GM12878 (cell line): ENCODE results near the gene SLC25A43. TPM values are rescaled to one million over a fixed set of nuclear protein-coding genes. Genes with fewer than 3 reads are reported as not detected.

Source experiments
- CREM ChIP-seq: IDR thresholded peaks from 2 replicates; pipeline ENCODE4 v1.6.1; 2014; ENCODE audit warnings: antibody characterized with exemption, low read depth
- JUNB ChIP-seq: IDR thresholded peaks from 2 replicates; pipeline ENCODE4 v1.6.1; 2016; ENCODE audit warnings: antibody characterized with exemption, mild to moderate bottlenecking
- PAX8 ChIP-seq: fragments of 450-650 bp; IDR thresholded peaks from 2 replicates; pipeline ENCODE4 v1.6.1; 2017; ENCODE audit warnings: mild to moderate bottlenecking, moderate library complexity
- RBBP5 ChIP-seq: fragments of 200-600 bp; sonication (generic); conservative IDR thresholded peaks from 2 replicates; pipeline ENCODE4 v1.6.1; 2016
- RFX5 ChIP-seq: IDR thresholded peaks from 2 replicates; pipeline ENCODE4 v1.6.1; 2011; ENCODE audit warnings: low read depth, low read length, improper control_type of control experiment
- TCF3 ChIP-seq: IDR thresholded peaks from 2 replicates; pipeline ENCODE4 v1.6.1; 2012; ENCODE audit warnings: low read depth, mild to moderate bottlenecking, low read length, borderline replicate concordance; ENCODE audit not compliant: insufficient read depth
- polyA plus RNA-seq, 11 experiments: library from polyadenylated mRNA; depleted of rRNA in 4 of 11; unstranded in 6 of 11; stranded (reverse) in 5 of 11; fragments of >200 nt; fragmentation: Nextera tagmentation in 4 of 11; fragmentation: Illumina TruSeq in 1 of 11; extraction: Ambion mirVana in 4 of 11; extraction: Trizol in 1 of 11; gene quantifications; 1 replicate in 1 of 11; 2 replicates in 10 of 11; pipeline versions ENCODE4 v1.2.1 to v1.2.3, GENCODE V29; 2011 to 2016; ENCODE audit warnings: inconsistent platforms in 2 of 11, missing spikeins in 2 of 11, low read depth in 1 of 11
- total RNA-seq, 4 experiments: library from RNA; depleted of rRNA in 3 of 4; stranded (reverse); fragments of >200 nt in 3 of 4; fragmentation: Illumina TruSeq in 1 of 4; extraction: Trizol in 1 of 4; gene quantifications; 2 replicates each; pipeline versions ENCODE4 v1.2.1 to v1.2.3, GENCODE V29; 2013 to 2021
- TF ChIP-seq, protein P1 (sequence below): IDR thresholded peaks from 2 replicates; pipeline ENCODE4 v1.6.1; 2012; ENCODE audit warnings: improper control_type of control experiment, low read depth, low read length; ENCODE audit not compliant: insufficient replicate concordance
- TF ChIP-seq, protein P2 (sequence below): IDR thresholded peaks from 2 replicates; pipeline ENCODE4 v1.6.1; 2011; ENCODE audit warnings: low read depth, low read length, improper control_type of control experiment, borderline replicate concordance
- TF ChIP-seq, protein P3 (sequence below): IDR thresholded peaks from 2 replicates; pipeline ENCODE4 v1.6.1; 2011; ENCODE audit warnings: mild to moderate bottlenecking, low read depth, low read length, moderate library complexity; ENCODE audit not compliant: insufficient replicate concordance
- TF ChIP-seq, protein P4 (sequence below): fragments of 450-650 bp; formaldehyde crosslinking; IDR thresholded peaks from 2 replicates; pipeline ENCODE4 v1.4.0; 2020; ENCODE audit warnings: mild to moderate bottlenecking, moderate library complexity

The SLC25A43 gene
- total and polyA plus RNA-seq, 10 of the 15 experiments (the other 5 are each of a cell fraction or from before 2014, with no cell fraction given): 2.5 to 13.5 (median 6.8) TPM

DNA sequence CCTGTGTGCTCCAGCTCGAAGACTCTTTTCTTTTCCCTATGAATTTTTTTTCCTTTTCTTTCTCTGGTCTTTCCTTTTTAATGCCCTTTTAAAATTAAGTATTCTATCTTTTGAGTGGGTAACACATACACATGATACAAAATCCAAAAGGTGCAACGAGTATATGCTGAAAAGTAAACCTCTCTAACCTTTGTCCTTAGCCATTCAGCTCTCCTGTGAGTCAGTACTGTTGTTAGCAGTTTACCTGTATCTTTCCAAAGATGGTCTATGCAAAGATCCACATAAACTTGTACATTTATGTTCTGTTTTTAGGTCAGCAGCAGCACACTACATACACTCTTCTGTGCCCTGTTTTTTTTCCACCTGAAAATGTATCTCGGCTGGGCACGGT lies 28.7 kb downstream of the SLC25A43 start (continued):
- TF ChIP-seq, protein P1, sequence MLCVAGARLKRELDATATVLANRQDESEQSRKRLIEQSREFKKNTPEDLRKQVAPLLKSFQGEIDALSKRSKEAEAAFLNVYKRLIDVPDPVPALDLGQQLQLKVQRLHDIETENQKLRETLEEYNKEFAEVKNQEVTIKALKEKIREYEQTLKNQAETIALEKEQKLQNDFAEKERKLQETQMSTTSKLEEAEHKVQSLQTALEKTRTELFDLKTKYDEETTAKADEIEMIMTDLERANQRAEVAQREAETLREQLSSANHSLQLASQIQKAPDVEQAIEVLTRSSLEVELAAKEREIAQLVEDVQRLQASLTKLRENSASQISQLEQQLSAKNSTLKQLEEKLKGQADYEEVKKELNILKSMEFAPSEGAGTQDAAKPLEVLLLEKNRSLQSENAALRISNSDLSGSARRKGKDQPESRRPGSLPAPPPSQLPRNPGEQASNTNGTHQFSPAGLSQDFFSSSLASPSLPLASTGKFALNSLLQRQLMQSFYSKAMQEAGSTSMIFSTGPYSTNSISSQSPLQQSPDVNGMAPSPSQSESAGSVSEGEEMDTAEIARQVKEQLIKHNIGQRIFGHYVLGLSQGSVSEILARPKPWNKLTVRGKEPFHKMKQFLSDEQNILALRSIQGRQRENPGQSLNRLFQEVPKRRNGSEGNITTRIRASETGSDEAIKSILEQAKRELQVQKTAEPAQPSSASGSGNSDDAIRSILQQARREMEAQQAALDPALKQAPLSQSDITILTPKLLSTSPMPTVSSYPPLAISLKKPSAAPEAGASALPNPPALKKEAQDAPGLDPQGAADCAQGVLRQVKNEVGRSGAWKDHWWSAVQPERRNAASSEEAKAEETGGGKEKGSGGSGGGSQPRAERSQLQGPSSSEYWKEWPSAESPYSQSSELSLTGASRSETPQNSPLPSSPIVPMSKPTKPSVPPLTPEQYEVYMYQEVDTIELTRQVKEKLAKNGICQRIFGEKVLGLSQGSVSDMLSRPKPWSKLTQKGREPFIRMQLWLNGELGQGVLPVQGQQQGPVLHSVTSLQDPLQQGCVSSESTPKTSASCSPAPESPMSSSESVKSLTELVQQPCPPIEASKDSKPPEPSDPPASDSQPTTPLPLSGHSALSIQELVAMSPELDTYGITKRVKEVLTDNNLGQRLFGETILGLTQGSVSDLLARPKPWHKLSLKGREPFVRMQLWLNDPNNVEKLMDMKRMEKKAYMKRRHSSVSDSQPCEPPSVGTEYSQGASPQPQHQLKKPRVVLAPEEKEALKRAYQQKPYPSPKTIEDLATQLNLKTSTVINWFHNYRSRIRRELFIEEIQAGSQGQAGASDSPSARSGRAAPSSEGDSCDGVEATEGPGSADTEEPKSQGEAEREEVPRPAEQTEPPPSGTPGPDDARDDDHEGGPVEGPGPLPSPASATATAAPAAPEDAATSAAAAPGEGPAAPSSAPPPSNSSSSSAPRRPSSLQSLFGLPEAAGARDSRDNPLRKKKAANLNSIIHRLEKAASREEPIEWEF: no peak
- TF ChIP-seq CREM (no peak), RBBP5 (no peak), JUNB (no peak), RFX5 (no peak), PAX8 (no peak), TCF3 (no peak)
- TF ChIP-seq, protein P2, sequence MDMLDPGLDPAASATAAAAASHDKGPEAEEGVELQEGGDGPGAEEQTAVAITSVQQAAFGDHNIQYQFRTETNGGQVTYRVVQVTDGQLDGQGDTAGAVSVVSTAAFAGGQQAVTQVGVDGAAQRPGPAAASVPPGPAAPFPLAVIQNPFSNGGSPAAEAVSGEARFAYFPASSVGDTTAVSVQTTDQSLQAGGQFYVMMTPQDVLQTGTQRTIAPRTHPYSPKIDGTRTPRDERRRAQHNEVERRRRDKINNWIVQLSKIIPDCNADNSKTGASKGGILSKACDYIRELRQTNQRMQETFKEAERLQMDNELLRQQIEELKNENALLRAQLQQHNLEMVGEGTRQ: no peak
- TF ChIP-seq, protein P3, sequence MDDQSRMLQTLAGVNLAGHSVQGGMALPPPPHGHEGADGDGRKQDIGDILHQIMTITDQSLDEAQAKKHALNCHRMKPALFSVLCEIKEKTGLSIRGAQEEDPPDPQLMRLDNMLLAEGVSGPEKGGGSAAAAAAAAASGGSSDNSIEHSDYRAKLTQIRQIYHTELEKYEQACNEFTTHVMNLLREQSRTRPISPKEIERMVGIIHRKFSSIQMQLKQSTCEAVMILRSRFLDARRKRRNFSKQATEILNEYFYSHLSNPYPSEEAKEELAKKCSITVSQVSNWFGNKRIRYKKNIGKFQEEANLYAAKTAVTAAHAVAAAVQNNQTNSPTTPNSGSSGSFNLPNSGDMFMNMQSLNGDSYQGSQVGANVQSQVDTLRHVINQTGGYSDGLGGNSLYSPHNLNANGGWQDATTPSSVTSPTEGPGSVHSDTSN: no peak
- TF ChIP-seq, protein P4, sequence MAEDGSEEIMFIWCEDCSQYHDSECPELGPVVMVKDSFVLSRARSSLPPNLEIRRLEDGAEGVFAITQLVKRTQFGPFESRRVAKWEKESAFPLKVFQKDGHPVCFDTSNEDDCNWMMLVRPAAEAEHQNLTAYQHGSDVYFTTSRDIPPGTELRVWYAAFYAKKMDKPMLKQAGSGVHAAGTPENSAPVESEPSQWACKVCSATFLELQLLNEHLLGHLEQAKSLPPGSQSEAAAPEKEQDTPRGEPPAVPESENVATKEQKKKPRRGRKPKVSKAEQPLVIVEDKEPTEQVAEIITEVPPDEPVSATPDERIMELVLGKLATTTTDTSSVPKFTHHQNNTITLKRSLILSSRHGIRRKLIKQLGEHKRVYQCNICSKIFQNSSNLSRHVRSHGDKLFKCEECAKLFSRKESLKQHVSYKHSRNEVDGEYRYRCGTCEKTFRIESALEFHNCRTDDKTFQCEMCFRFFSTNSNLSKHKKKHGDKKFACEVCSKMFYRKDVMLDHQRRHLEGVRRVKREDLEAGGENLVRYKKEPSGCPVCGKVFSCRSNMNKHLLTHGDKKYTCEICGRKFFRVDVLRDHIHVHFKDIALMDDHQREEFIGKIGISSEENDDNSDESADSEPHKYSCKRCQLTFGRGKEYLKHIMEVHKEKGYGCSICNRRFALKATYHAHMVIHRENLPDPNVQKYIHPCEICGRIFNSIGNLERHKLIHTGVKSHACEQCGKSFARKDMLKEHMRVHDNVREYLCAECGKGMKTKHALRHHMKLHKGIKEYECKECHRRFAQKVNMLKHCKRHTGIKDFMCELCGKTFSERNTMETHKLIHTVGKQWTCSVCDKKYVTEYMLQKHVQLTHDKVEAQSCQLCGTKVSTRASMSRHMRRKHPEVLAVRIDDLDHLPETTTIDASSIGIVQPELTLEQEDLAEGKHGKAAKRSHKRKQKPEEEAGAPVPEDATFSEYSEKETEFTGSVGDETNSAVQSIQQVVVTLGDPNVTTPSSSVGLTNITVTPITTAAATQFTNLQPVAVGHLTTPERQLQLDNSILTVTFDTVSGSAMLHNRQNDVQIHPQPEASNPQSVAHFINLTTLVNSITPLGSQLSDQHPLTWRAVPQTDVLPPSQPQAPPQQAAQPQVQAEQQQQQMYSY (CRISPR knock-in tag): no peak
